ENCODE results near the gene ZFHX3.

DNA sequence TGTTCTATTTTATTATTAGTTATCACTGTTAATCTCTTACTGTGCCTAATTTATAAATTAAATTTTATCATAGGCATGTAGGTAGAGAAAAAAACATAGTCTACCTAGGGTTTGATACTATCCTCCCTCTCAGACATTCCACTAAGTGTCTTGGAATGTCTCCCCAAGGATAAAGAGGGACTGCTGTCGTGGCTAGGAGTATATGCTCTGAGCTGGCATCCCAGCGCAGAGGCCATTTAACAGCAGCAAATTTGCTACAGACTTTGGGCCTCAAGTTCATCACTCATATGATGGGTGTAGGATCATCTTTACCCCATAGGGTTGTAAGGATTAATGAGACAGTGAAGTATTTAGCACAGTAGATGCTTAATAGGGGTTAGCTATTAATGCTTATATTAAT is 56.7 kb downstream of the ZFHX3 start:
- TF ChIP-seq, protein P1, sequence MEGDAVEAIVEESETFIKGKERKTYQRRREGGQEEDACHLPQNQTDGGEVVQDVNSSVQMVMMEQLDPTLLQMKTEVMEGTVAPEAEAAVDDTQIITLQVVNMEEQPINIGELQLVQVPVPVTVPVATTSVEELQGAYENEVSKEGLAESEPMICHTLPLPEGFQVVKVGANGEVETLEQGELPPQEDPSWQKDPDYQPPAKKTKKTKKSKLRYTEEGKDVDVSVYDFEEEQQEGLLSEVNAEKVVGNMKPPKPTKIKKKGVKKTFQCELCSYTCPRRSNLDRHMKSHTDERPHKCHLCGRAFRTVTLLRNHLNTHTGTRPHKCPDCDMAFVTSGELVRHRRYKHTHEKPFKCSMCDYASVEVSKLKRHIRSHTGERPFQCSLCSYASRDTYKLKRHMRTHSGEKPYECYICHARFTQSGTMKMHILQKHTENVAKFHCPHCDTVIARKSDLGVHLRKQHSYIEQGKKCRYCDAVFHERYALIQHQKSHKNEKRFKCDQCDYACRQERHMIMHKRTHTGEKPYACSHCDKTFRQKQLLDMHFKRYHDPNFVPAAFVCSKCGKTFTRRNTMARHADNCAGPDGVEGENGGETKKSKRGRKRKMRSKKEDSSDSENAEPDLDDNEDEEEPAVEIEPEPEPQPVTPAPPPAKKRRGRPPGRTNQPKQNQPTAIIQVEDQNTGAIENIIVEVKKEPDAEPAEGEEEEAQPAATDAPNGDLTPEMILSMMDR (conservative IDR thresholded peaks at IDR 0.05; ENCODE audit: low read depth, low read length): no peak
- TF ChIP-seq EZH2 (IDR thresholded peaks at IDR 0.05; ENCODE audit: borderline replicate concordance, low read depth, low read length, poor library complexity, severe bottlenecking): no peak

Measured in A673 (cell line).